ENCODE results near the gene SARS2.

DNA sequence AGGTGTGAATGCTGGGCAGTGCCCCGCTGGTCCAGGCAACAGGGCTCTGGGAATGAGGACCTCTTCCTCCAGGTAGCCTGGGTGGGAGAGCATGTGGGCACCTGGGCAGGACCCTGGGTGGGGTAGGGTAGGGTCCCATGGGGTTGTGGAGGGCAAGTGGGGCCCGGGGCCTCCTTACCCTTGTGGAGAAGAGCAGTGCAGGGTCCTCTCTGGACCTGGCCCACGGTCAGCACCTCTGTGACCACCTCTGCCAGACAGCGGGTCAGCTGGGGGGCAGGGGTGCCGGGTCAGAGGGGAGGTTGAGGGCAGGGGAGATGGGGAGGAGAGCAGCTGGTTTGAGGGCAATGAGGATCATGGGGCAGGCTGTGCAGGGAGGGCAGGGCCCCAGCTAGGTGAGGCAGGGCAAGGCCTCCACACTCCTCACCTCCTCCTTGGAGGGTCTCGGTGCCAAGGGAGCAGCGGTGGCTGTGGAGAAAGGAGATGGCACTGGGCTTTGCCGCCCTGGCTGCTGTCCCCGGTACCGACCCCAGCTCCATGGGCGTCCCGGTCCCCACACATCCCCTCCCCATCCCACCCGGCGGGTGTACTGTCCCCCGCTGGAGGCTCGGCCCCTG lies 19.1 kb downstream of the SARS2 start:
- TF ChIP-seq TAF1 (IDR thresholded peaks at IDR 0.05; ENCODE audit: borderline replicate concordance, low read depth, low read length): no peak
- TF ChIP-seq POLR2A (IDR thresholded peaks at IDR 0.05; ENCODE audit: low read depth, low read length): no peak
- TF ChIP-seq POLR2AphosphoS5 (IDR thresholded peaks at IDR 0.05; ENCODE audit: low read depth, low read length): no peak
